ENCODE data around the gene IFITM1. TPM values are rescaled to one million over a fixed set of nuclear protein-coding genes. Genes with fewer than 3 reads are reported as not detected.

The IFITM1 gene
- total RNA-seq, 4 donors from 2014 or later = 47.8 to 103 (median 80.5) TPM

GRCh38 chr11:279966-280705 lies 33.7 kb upstream of the IFITM1 start:
- Histone ChIP-seq H3K4me3 (peak overlapping the region in 2 of 4 donors; percentile 11), H3K27me3 (peaks cover 52 to 75% (median 68%) of the 10 kb centered on the region in 3 donors), H3K9me3 (no peaks in the 10 kb centered on the region), H3K27ac (no peak overlapping the region), H3K4me1 (peaks cover 0 to 8% of the 10 kb centered on the region in 2 donors), H3K36me3 (no peaks in the 10 kb centered on the region)
- in situ Hi-C loops (cut with MboI; ENCODE audit: low sequenced_read_pairs in 4 of 4) = no loop called here
- intact Hi-C loops (cut with DNase I; ENCODE audit: low total_unique reads) = no loop called here
- TF ChIP-seq, protein P1, sequence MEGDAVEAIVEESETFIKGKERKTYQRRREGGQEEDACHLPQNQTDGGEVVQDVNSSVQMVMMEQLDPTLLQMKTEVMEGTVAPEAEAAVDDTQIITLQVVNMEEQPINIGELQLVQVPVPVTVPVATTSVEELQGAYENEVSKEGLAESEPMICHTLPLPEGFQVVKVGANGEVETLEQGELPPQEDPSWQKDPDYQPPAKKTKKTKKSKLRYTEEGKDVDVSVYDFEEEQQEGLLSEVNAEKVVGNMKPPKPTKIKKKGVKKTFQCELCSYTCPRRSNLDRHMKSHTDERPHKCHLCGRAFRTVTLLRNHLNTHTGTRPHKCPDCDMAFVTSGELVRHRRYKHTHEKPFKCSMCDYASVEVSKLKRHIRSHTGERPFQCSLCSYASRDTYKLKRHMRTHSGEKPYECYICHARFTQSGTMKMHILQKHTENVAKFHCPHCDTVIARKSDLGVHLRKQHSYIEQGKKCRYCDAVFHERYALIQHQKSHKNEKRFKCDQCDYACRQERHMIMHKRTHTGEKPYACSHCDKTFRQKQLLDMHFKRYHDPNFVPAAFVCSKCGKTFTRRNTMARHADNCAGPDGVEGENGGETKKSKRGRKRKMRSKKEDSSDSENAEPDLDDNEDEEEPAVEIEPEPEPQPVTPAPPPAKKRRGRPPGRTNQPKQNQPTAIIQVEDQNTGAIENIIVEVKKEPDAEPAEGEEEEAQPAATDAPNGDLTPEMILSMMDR (IDR thresholded peaks at IDR 0.05 in 4 of 5, conservative IDR thresholded peaks at IDR 0.05 in 1 of 5) = no peak
- no peak for TF ChIP-seq POLR2A (IDR thresholded peaks at IDR 0.05)
- DNase-seq (no peak), ATAC-seq (no peak)

- TF ChIP-seq, protein P1 (IDR thresholded peaks at IDR 0.05 in 4 of 5, conservative IDR thresholded peaks at IDR 0.05 in 1 of 5) = no peak
- TF ChIP-seq POLR2A (IDR thresholded peaks at IDR 0.05) = no peak
- no peak overlapping the region for H3K27ac ChIP-seq
- H3K36me3 ChIP-seq = no peaks in the 10 kb centered on the region
- ATAC-seq = no peak
- DNase-seq = no peak
- H3K27me3 ChIP-seq = peaks cover 55 to 75% (median 68%) of the 10 kb centered on the region in 3 donors
- peaks cover 0 to 8% of the 10 kb centered on the region in 2 donors for H3K4me1 ChIP-seq
- no peaks in the 10 kb centered on the region for H3K9me3 ChIP-seq
- in situ Hi-C loops (cut with MboI; ENCODE audit: low sequenced_read_pairs in 4 of 4) = no loop called here
- intact Hi-C loops (cut with DNase I; ENCODE audit: low total_unique reads) = no loop called here
- H3K4me3 ChIP-seq = peak overlapping the region in 1 of 4 donors; percentile 11
Measured at GRCh38 chr11:280706-281485, 32.9 kb upstream of the IFITM1 start.

GRCh38 chr11:281486-282161 lies 32.2 kb upstream of the IFITM1 start:
- Histone ChIP-seq H3K36me3 (no peaks in the 10 kb centered on the region), H3K4me3 (no peak overlapping the region), H3K9me3 (no peaks in the 10 kb centered on the region), H3K27ac (no peak overlapping the region), H3K4me1 (peaks cover 0 to 8% of the 10 kb centered on the region in 2 donors), H3K27me3 (peaks cover 62 to 73% (median 68%) of the 10 kb centered on the region in 3 donors)
- TF ChIP-seq POLR2A (IDR thresholded peaks at IDR 0.05) = no peak
- TF ChIP-seq, protein P1 (IDR thresholded peaks at IDR 0.05 in 4 of 5, conservative IDR thresholded peaks at IDR 0.05 in 1 of 5) = no peak
- no peak for DNase-seq
- no peak for ATAC-seq
- intact Hi-C loops (cut with DNase I; ENCODE audit: low total_unique reads) (no loop called here), in situ Hi-C loops (cut with MboI; ENCODE audit: low sequenced_read_pairs in 4 of 4) (no loop called here)

- Histone ChIP-seq H3K27me3 (peaks cover 62 to 71% (median 68%) of the 10 kb centered on the region in 3 donors), H3K9me3 (no peaks in the 10 kb centered on the region), H3K4me1 (peaks cover 0 to 8% of the 10 kb centered on the region in 2 donors), H3K27ac (no peak overlapping the region), H3K36me3 (no peaks in the 10 kb centered on the region), H3K4me3 (no peak overlapping the region)
- intact Hi-C loops (cut with DNase I; ENCODE audit: low total_unique reads) (no loop called here), in situ Hi-C loops (cut with MboI; ENCODE audit: low sequenced_read_pairs in 4 of 4) (no loop called here)
- DNase-seq (no peak), ATAC-seq (no peak)
- TF ChIP-seq, protein P1 (IDR thresholded peaks at IDR 0.05 in 4 of 5, conservative IDR thresholded peaks at IDR 0.05 in 1 of 5) = no peak
- no peak for TF ChIP-seq POLR2A (IDR thresholded peaks at IDR 0.05)
Measured at GRCh38 chr11:282171-282570, 31.7 kb upstream of the IFITM1 start.

All from gastrocnemius medialis (tissue), 4 donors.